GM21737 (cell line): ENCODE results near the gene LRRC4C.

Experiments
- ATAC-seq: cut with Tn5 transposase; IDR thresholded peaks from one replicate; pipeline ENCODE4 v1.9.1; 2021; ENCODE audit warnings: mild to moderate bottlenecking, moderate library complexity; ENCODE audit not compliant: unreplicated experiment

LRRC4C gene

GRCh38 chr11:40722179-40722795 is 737.2 kb downstream of the LRRC4C start:
- ATAC-seq: no peak

GRCh38 chr11:40716344-40717130 is 742.9 kb downstream of the LRRC4C start:
- ATAC-seq: no peak

GRCh38 chr11:40713083-40713482 is 746.4 kb downstream of the LRRC4C start:
- no peak for ATAC-seq

GRCh38 chr11:40701027-40701426 is 758.4 kb downstream of the LRRC4C start:
- ATAC-seq: no peak

GRCh38 chr11:40689823-40690222 is 769.6 kb downstream of the LRRC4C start:
- no peak for ATAC-seq

GRCh38 chr11:40688369-40688768 is 771.1 kb downstream of the LRRC4C start:
- ATAC-seq: no peak

GRCh38 chr11:40686765-40687164 is 772.7 kb downstream of the LRRC4C start:
- no peak for ATAC-seq

GRCh38 chr11:40683010-40683409 is 776.4 kb downstream of the LRRC4C start:
- no peak for ATAC-seq

GRCh38 chr11:40679276-40679675 is 780.2 kb downstream of the LRRC4C start:
- ATAC-seq: no peak

- no peak for ATAC-seq
These were observed 812.2 kb downstream of the LRRC4C start for GRCh38 chr11:40647295-40647694.

- ATAC-seq: no peak
These were observed 817.2 kb downstream of the LRRC4C start for GRCh38 chr11:40642284-40642683.

GRCh38 chr11:40619654-40620053 is 839.8 kb downstream of the LRRC4C start:
- no peak for ATAC-seq

- no peak for ATAC-seq
These were observed 852.7 kb downstream of the LRRC4C start for GRCh38 chr11:40606800-40607199.

- no peak for ATAC-seq
These were observed 856.4 kb downstream of the LRRC4C start for GRCh38 chr11:40602866-40603552.

GRCh38 chr11:40597546-40598113 is 861.8 kb downstream of the LRRC4C start:
- ATAC-seq: no peak

GRCh38 chr11:40573254-40573891 is 886.1 kb downstream of the LRRC4C start:
- no peak for ATAC-seq

- ATAC-seq: no peak
These were observed 889.4 kb downstream of the LRRC4C start for GRCh38 chr11:40569947-40570531.

- no peak for ATAC-seq
These were observed 892.1 kb downstream of the LRRC4C start for GRCh38 chr11:40567392-40567791.

- ATAC-seq: no peak
These were observed 915.3 kb downstream of the LRRC4C start for GRCh38 chr11:40544162-40544561.

GRCh38 chr11:40542821-40543220 is 916.6 kb downstream of the LRRC4C start:
- ATAC-seq: no peak

GRCh38 chr11:40537734-40538133 is 921.7 kb downstream of the LRRC4C start:
- ATAC-seq: no peak
